VCaP (cell line): ENCODE measurements around the gene WWOX.

Source experiments
- H3K27ac ChIP-seq: fragments of 450-650 bp; 2 replicates; pipeline ENCODE4 v1.5.1; 2017
- CTCF ChIP-seq: fragments of 450-650 bp; conservative IDR thresholded peaks from 2 replicates; pipeline ENCODE4 v1.5.1; 2017; ENCODE audit warnings: mild to moderate bottlenecking, moderate library complexity

WWOX gene

DNA sequence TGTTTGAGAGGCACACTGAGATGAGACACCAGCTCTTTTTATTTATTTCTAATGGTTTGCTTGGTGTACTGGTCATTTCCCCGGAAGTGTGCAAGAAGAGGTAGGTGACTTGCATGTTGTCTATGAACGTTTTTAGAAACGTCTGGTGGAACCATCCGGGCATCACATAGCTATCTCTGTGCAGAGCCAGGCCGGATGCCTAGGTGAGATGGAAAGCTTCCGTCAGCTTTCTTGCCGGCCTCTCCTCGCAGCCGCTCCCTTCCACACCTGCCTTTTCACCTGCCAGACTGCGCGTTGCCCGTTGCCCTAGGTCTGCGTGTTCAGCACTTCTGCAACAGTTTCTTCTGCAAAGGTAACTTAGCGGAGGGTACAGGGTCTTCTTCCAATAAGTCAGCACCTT lies 416.0 kb downstream of the WWOX start:
- no peak for TF ChIP-seq CTCF

GRCh38 chr16:78516006-78516736 lies 416.7 kb downstream of the WWOX start:
- H3K27ac ChIP-seq: no peak overlapping the region
- TF ChIP-seq CTCF: no peak

More for the DNA sequence above, 416.0 kb downstream of the WWOX start:
- H3K27ac ChIP-seq: no peak overlapping the region

- TF ChIP-seq CTCF: no peak
- no peak overlapping the region for H3K27ac ChIP-seq
These were observed 420.4 kb downstream of the WWOX start for GRCh38 chr16:78519896-78520295.

GRCh38 chr16:78520470-78520869 lies 421.0 kb downstream of the WWOX start:
- no peak for TF ChIP-seq CTCF
- H3K27ac ChIP-seq: no peak overlapping the region

- TF ChIP-seq CTCF: no peak
- peak overlapping the region; percentile 28; the same call in 1 of the 2 replicates for H3K27ac ChIP-seq
These were observed 422.9 kb downstream of the WWOX start for GRCh38 chr16:78522327-78522726.

DNA sequence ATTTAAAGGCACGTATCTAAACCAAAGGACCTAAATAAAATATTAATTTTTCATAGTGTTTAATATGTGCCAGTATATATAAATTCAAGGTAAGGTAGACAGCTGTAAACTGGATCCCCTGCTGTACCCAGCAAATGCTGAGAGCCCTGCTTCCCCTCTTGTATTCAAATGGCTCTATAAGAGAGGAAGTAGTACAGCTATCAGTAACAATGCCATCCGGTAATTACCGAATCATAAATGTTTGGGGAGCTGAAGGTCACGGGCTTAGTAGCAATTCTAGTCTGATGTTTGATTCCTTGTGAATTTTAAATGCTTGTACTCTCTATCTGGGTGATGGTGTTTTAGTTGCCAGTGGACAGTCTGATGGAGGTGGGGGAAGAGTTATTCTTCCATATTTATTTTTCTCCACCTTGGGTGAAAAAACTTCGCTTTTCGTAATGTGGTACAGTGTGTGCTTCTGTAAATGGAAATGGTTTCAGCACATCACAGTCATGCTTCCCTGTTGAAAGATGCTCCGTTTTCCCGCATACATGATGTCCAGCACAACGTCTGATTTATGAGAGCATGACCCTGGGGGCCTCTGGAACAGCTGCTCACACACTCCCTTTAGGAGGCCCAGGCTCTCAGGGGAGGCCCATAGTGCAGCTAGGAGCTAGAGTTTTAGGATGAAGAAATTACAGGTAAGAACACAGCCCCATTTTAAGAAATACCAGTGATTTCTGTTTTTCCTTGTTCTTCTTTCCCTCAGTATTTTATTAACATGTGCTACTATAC lies 423.9 kb downstream of the WWOX start:
- no peak for TF ChIP-seq CTCF
- no peak overlapping the region for H3K27ac ChIP-seq

DNA sequence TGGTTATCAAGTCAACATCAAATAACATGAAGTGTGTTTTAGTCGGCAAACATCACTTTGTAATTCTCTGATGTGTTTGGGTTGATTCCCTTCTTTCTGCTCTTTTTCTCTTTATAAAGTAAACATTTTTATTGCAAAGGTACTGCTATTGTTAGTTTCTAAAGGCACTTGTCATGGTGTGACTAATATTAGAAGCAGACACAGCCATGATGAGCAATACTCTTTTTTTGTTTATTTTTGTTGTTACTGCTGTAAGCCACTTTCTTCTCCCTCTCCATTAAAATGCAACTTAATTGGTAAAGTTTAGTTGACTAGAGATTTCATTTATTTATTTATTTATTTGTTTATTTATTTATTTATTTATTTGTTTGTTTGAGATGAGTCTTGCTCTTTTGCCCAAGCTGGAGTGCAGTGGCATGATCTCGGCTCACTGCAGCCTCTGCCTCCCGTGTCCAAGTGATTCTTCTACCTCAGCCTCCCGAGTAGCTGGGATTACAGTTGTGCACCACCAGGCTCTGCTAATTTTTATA lies 424.7 kb downstream of the WWOX start:
- no peak overlapping the region for H3K27ac ChIP-seq
- TF ChIP-seq CTCF: no peak
